HG02588 (cell line): ENCODE measurements around the gene GALNT17.

Experiments used
- ATAC-seq: cut with Tn5 transposase; IDR thresholded peaks from one replicate; pipeline ENCODE4 v1.9.1; 2021; ENCODE audit warnings: mild to moderate bottlenecking, moderate library complexity; ENCODE audit not compliant: unreplicated experiment

The GALNT17 gene

GRCh38 chr7:71443191-71443530, 311.2 kb downstream of the GALNT17 start:
- ATAC-seq = no peak

GRCh38 chr7:71444130-71444529, 312.2 kb downstream of the GALNT17 start:
- no peak for ATAC-seq

- ATAC-seq = no peak
Measured at GRCh38 chr7:71453630-71454029, 321.7 kb downstream of the GALNT17 start.

GRCh38 chr7:71454981-71455380, 323.0 kb downstream of the GALNT17 start:
- ATAC-seq = no peak

- no peak for ATAC-seq
Measured at GRCh38 chr7:71457021-71457420, 325.1 kb downstream of the GALNT17 start.

- no peak for ATAC-seq
Measured at GRCh38 chr7:71457846-71458590, 326.1 kb downstream of the GALNT17 start.

GRCh38 chr7:71459132-71459531, 327.2 kb downstream of the GALNT17 start:
- ATAC-seq = no peak

GRCh38 chr7:71461572-71461971, 329.6 kb downstream of the GALNT17 start:
- ATAC-seq = no peak

- no peak for ATAC-seq
Measured at GRCh38 chr7:71465741-71466189, 333.8 kb downstream of the GALNT17 start.

- no peak for ATAC-seq
Measured at GRCh38 chr7:71466448-71467145, 334.7 kb downstream of the GALNT17 start.

GRCh38 chr7:71470326-71470725, 338.4 kb downstream of the GALNT17 start:
- no peak for ATAC-seq

GRCh38 chr7:71470830-71471229, 338.9 kb downstream of the GALNT17 start:
- ATAC-seq = no peak

- no peak for ATAC-seq
Measured at GRCh38 chr7:71472962-71473361, 341.0 kb downstream of the GALNT17 start.

GRCh38 chr7:71473366-71473967, 341.5 kb downstream of the GALNT17 start:
- ATAC-seq = no peak

- ATAC-seq = no peak
Measured at GRCh38 chr7:71477441-71477840, 345.5 kb downstream of the GALNT17 start.

- ATAC-seq = no peak
Measured at GRCh38 chr7:71479231-71479630, 347.3 kb downstream of the GALNT17 start.

- ATAC-seq = no peak
Measured at GRCh38 chr7:71480791-71481190, 348.8 kb downstream of the GALNT17 start.

- ATAC-seq = no peak
Measured at GRCh38 chr7:71482284-71482683, 350.3 kb downstream of the GALNT17 start.

- ATAC-seq = no peak
Measured at GRCh38 chr7:71484380-71484779, 352.4 kb downstream of the GALNT17 start.

GRCh38 chr7:71485586-71485985, 353.6 kb downstream of the GALNT17 start:
- ATAC-seq = no peak

- ATAC-seq = no peak
Measured at GRCh38 chr7:71486414-71486813, 354.5 kb downstream of the GALNT17 start.
